Fibroblast of skin of right biceps (primary cell): ENCODE measurements around the gene JMJD7.

Experiments used
- DNase-seq: peaks from one replicate; pipeline ENCODE4 v3.0.0-alpha.2; 2013

The JMJD7 gene

GRCh38 chr15:41801185-41801584 is 26.7 kb upstream of the JMJD7 start:
- DNase-seq: no peak

GRCh38 chr15:41801850-41802455 is 25.9 kb upstream of the JMJD7 start:
- peak; percentile 56 for DNase-seq

- DNase-seq: no peak
Measured at GRCh38 chr15:41804361-41804760, 23.5 kb upstream of the JMJD7 start.

GRCh38 chr15:41804916-41805666 is 22.8 kb upstream of the JMJD7 start:
- DNase-seq: no peak

- DNase-seq: no peak
Measured at GRCh38 chr15:41805711-41806110, 22.2 kb upstream of the JMJD7 start.

- no peak for DNase-seq
Measured at GRCh38 chr15:41806291-41807181, 21.4 kb upstream of the JMJD7 start.

- DNase-seq: peak; percentile 25
Measured at GRCh38 chr15:41809121-41809520, 18.8 kb upstream of the JMJD7 start.

- DNase-seq: no peak
Measured at GRCh38 chr15:41809526-41810220, 18.2 kb upstream of the JMJD7 start.

GRCh38 chr15:41810651-41811431 is 17.1 kb upstream of the JMJD7 start:
- DNase-seq: no peak

GRCh38 chr15:41811432-41812195 is 16.3 kb upstream of the JMJD7 start:
- DNase-seq: peak; percentile 76

GRCh38 chr15:41812820-41813375 is 15.0 kb upstream of the JMJD7 start:
- DNase-seq: no peak

GRCh38 chr15:41813426-41813825 is 14.5 kb upstream of the JMJD7 start:
- DNase-seq: no peak

- DNase-seq: no peak
Measured at GRCh38 chr15:41814534-41814933, 13.4 kb upstream of the JMJD7 start.

GRCh38 chr15:41816788-41817187 is 11.1 kb upstream of the JMJD7 start:
- DNase-seq: no peak

- no peak for DNase-seq
Measured at GRCh38 chr15:41817327-41817726, 10.6 kb upstream of the JMJD7 start.

- no peak for DNase-seq
Measured at GRCh38 chr15:41817781-41818180, 10.1 kb upstream of the JMJD7 start.

GRCh38 chr15:41819455-41820050 is 8.3 kb upstream of the JMJD7 start:
- DNase-seq: no peak

- DNase-seq: no peak
Measured at GRCh38 chr15:41820791-41821423, 7.0 kb upstream of the JMJD7 start.

GRCh38 chr15:41821831-41822230 is 6.1 kb upstream of the JMJD7 start:
- DNase-seq: no peak

- no peak for DNase-seq
Measured at GRCh38 chr15:41822471-41822870, 5.4 kb upstream of the JMJD7 start.
